Measurements from ENCODE around the gene TUT4. TPM values are rescaled to one million over a fixed set of nuclear protein-coding genes. Genes with fewer than 3 reads are reported as not detected.

TUT4 gene
- total and polyA plus RNA-seq, 2 experiments from 2014 or later, result 69.9 to 116 TPM

DNA sequence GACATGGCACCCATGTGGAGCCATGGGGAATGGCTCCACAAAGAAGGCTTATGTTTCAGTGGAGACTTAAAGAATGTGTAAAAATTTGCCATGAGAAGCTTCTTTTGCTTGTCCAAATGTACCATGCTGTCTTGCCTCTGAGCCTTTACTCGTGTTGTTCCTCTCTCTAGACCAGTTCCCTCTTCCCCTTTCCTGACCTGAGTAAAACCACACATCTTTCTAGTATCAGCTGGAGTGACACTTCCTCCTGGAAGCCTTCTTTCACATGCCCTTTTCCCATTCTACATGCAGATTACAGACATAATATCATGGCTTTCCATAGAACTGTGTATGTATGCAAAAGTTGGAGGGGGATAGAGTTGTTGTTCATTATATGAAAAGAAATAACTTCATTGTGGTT, 35.6 kb upstream of the TUT4 start:
- H3K4me1 Mint-ChIP-seq, result peaks cover 16% of the 10 kb centered on the region
- DNase-seq (ENCODE audit: low spot score) (no peak), ATAC-seq (no peak)
- Histone ChIP-seq H3K9me2 (ENCODE audit: insufficient read depth) (no peaks in the 10 kb centered on the region; the same call in 1 of the 2 replicates), H3F3A (replicated peaks; ENCODE audit: low read depth) (no peaks in the 10 kb centered on the region), H4K20me1 (replicated peaks; ENCODE audit: insufficient read depth) (no peaks in the 10 kb centered on the region), H2AFZ (no peak overlapping the region), H3K36me3 (ENCODE audit: insufficient read depth) (no peaks in the 10 kb centered on the region), H3K79me2 (replicated peaks; ENCODE audit: insufficient read depth) (no peaks in the 10 kb centered on the region), H3K27me3 (ENCODE audit: insufficient read depth) (no peaks in the 10 kb centered on the region), H3K4me1 (ENCODE audit: insufficient read depth) (peaks cover 7% of the 10 kb centered on the region; the same call in 1 of the 2 replicates), H3K27ac (ENCODE audit: low read depth) (no peak overlapping the region), H3K4me2 (no peak overlapping the region), H3K4me3 (no peak overlapping the region)
- H3K9me3 Mint-ChIP-seq, result no peaks in the 10 kb centered on the region
- H3K36me3 Mint-ChIP-seq (ENCODE audit: low read depth), result no peaks in the 10 kb centered on the region
- peaks cover 6% of the 10 kb centered on the region for H3K27me3 Mint-ChIP-seq (ENCODE audit: insufficient read depth, low read depth, poor library complexity)
- TF ChIP-seq STAT1 (IDR thresholded peaks at IDR 0.05; ENCODE audit: unreplicated experiment) (no peak), ZNF114 (CRISPR knock-in tag; IDR thresholded peaks at IDR 0.05) (no peak), ZNF331 (CRISPR knock-in tag; IDR thresholded peaks at IDR 0.05; ENCODE audit: low read depth) (no peak), CREB1 (CRISPR knock-in tag; IDR thresholded peaks at IDR 0.05; ENCODE audit: low read depth) (no peak), EZH2 (IDR thresholded peaks at IDR 0.05; ENCODE audit: low read depth, unreplicated experiment) (no peak)
- TF ChIP-seq, protein P1, sequence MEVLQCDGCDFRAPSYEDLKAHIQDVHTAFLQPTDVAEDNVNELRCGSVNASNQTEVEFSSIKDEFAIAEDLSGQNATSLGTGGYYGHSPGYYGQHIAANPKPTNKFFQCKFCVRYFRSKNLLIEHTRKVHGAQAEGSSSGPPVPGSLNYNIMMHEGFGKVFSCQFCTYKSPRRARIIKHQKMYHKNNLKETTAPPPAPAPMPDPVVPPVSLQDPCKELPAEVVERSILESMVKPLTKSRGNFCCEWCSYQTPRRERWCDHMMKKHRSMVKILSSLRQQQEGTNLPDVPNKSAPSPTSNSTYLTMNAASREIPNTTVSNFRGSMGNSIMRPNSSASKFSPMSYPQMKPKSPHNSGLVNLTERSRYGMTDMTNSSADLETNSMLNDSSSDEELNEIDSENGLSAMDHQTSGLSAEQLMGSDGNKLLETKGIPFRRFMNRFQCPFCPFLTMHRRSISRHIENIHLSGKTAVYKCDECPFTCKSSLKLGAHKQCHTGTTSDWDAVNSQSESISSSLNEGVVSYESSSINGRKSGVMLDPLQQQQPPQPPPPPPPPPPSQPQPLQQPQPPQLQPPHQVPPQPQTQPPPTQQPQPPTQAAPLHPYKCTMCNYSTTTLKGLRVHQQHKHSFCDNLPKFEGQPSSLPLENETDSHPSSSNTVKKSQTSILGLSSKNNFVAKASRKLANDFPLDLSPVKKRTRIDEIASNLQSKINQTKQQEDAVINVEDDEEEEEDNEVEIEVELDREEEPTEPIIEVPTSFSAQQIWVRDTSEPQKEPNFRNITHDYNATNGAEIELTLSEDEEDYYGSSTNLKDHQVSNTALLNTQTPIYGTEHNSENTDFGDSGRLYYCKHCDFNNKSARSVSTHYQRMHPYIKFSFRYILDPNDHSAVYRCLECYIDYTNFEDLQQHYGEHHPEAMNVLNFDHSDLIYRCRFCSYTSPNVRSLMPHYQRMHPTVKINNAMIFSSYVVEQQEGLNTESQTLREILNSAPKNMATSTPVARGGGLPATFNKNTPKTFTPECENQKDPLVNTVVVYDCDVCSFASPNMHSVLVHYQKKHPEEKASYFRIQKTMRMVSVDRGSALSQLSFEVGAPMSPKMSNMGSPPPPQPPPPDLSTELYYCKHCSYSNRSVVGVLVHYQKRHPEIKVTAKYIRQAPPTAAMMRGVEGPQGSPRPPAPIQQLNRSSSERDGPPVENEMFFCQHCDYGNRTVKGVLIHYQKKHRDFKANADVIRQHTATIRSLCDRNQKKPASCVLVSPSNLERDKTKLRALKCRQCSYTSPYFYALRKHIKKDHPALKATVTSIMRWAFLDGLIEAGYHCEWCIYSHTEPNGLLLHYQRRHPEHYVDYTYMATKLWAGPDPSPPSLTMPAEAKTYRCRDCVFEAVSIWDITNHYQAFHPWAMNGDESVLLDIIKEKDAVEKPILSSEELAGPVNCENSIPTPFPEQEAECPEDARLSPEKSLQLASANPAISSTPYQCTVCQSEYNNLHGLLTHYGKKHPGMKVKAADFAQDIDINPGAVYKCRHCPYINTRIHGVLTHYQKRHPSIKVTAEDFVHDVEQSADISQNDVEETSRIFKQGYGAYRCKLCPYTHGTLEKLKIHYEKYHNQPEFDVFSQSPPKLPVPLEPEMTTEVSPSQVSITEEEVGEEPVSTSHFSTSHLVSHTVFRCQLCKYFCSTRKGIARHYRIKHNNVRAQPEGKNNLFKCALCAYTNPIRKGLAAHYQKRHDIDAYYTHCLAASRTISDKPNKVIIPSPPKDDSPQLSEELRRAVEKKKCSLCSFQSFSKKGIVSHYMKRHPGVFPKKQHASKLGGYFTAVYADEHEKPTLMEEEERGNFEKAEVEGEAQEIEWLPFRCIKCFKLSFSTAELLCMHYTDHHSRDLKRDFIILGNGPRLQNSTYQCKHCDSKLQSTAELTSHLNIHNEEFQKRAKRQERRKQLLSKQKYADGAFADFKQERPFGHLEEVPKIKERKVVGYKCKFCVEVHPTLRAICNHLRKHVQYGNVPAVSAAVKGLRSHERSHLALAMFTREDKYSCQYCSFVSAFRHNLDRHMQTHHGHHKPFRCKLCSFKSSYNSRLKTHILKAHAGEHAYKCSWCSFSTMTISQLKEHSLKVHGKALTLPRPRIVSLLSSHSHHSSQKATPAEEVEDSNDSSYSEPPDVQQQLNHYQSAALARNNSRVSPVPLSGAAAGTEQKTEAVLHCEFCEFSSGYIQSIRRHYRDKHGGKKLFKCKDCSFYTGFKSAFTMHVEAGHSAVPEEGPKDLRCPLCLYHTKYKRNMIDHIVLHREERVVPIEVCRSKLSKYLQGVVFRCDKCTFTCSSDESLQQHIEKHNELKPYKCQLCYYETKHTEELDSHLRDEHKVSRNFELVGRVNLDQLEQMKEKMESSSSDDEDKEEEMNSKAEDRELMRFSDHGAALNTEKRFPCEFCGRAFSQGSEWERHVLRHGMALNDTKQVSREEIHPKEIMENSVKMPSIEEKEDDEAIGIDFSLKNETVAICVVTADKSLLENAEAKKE (CRISPR knock-in tag; IDR thresholded peaks at IDR 0.05), result no peak
- TF ChIP-seq, protein P2, sequence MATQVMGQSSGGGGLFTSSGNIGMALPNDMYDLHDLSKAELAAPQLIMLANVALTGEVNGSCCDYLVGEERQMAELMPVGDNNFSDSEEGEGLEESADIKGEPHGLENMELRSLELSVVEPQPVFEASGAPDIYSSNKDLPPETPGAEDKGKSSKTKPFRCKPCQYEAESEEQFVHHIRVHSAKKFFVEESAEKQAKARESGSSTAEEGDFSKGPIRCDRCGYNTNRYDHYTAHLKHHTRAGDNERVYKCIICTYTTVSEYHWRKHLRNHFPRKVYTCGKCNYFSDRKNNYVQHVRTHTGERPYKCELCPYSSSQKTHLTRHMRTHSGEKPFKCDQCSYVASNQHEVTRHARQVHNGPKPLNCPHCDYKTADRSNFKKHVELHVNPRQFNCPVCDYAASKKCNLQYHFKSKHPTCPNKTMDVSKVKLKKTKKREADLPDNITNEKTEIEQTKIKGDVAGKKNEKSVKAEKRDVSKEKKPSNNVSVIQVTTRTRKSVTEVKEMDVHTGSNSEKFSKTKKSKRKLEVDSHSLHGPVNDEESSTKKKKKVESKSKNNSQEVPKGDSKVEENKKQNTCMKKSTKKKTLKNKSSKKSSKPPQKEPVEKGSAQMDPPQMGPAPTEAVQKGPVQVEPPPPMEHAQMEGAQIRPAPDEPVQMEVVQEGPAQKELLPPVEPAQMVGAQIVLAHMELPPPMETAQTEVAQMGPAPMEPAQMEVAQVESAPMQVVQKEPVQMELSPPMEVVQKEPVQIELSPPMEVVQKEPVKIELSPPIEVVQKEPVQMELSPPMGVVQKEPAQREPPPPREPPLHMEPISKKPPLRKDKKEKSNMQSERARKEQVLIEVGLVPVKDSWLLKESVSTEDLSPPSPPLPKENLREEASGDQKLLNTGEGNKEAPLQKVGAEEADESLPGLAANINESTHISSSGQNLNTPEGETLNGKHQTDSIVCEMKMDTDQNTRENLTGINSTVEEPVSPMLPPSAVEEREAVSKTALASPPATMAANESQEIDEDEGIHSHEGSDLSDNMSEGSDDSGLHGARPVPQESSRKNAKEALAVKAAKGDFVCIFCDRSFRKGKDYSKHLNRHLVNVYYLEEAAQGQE (IDR thresholded peaks at IDR 0.05; ENCODE audit: unreplicated experiment), result no peak
- no peak overlapping the region for H3K4me3 Mint-ChIP-seq
- no peak overlapping the region for H3K27ac Mint-ChIP-seq

Measured in GM23338 (cell line).